ENCODE measurements around the gene BACE1.

BACE1 gene

DNA sequence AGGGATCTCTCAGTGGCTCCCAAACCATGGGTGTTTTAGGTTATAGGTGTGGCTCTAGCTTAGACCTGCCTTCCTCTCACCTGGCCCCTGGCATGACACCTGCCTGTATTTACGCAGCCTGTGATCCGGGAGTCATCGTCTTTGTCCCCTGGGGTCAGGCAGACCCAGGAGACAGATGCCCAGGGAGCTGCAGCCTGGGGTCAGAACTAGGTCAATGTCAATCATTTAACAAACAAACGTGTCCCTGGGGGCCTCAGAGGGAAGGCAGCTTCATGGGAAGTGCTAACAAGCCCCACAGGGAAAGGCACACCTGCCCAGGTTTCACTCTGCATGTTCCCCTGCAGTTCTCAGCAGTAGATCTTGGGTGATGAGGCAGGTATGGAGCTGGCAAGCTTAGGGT is 13.0 kb downstream of the BACE1 start:
- TF ChIP-seq CTCF (IDR thresholded peaks at IDR 0.05) = no peak

GRCh38 chr11:117302228-117302627 is 13.8 kb downstream of the BACE1 start:
- TF ChIP-seq CTCF (IDR thresholded peaks at IDR 0.05) = no peak

DNA sequence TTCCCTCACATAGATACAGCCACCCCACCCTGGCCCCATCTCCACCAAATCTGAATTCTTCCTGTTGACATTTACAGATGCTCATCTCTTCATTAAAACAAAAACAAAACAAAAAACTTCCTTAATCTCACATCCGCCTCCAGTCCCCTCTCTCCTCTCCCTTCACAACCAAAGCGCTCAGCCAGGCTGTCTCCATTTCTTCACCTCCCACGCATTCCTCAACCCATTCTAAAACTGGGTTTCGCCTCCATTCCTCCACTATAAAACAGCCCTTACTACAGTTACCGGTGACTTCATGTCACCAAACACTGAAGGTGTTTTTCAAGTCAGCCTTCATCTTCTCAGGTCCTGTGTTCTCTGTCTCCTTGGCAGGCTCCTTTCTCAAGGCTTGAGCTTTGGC is 15.3 kb downstream of the BACE1 start:
- no peak for TF ChIP-seq CTCF (IDR thresholded peaks at IDR 0.05)

GRCh38 chr11:117300283-117300663 is 15.8 kb downstream of the BACE1 start:
- TF ChIP-seq CTCF (IDR thresholded peaks at IDR 0.05) = no peak

- TF ChIP-seq CTCF (IDR thresholded peaks at IDR 0.05) = no peak
These were observed 16.4 kb downstream of the BACE1 start for GRCh38 chr11:117299351-117300282.

GRCh38 chr11:117298195-117298594 is 17.9 kb downstream of the BACE1 start:
- no peak for TF ChIP-seq CTCF (IDR thresholded peaks at IDR 0.05)

- TF ChIP-seq CTCF (IDR thresholded peaks at IDR 0.05) = no peak
These were observed 19.2 kb downstream of the BACE1 start for GRCh38 chr11:117296881-117297280.
